GM12878 (cell line): ENCODE measurements around the gene TLR9. TPM values are rescaled to one million over a fixed set of nuclear protein-coding genes. Genes with fewer than 3 reads are reported as not detected.
A peak's percentile ranks its signal among the peaks of the same experiment; 100 is the strongest.

Source experiments
- ATAC-seq: fragments of 200-7000 bp; cut with Tn5 transposase; 3 replicates; pipeline ENCODE4 v1.9.1; 2020; ENCODE audit warnings: mild to moderate bottlenecking, moderate library complexity
- BruUV-seq: library from RNA; stranded (reverse); fragments of 400-500 nt; replicated peaks from 2 replicates; lab custom pipeline; 2021; lab: Mats Ljungman, UMichigan
- CTCF ChIA-PET: fragments of 300-600 bp; sonication (Branson Sonifier 250); formaldehyde crosslinking; extraction: SDS; loops from one replicate; lab custom pipeline; 2021; ENCODE audit warnings: inconsistent platforms; lab: Yijun Ruan, JAX
- POLR2A ChIA-PET: fragments of 350-600 bp; formaldehyde crosslinking; extraction: SDS; loops from one replicate; lab custom pipeline; 2021; ENCODE audit warnings: inconsistent platforms; lab: Charles Lee
- RAD21 ChIA-PET: fragments of 300-600 bp; sonication (Branson Sonifier 250); formaldehyde crosslinking; loops from one replicate; lab custom pipeline; 2023; ENCODE audit warnings: antibody characterized with exemption; ENCODE audit not compliant: unreplicated experiment; lab: Charles Lee
- SMC1A ChIA-PET: fragments of 300-600 bp; sonication (Branson Sonifier 250); formaldehyde crosslinking; loops from one replicate; lab custom pipeline; 2023; ENCODE audit not compliant: unreplicated experiment, uncharacterized antibody; lab: Charles Lee
- DNase-seq: peaks from one replicate; pipeline ENCODE4 v3.0.0-alpha.2; 2011; ENCODE audit warnings: low read depth, low spot score
- FAIRE-seq: peaks from 3 replicates; lab custom pipeline; 2011; peaks lifted over from hg19 to GRCh38; lab: Jason Lieb, UNC
- H2AFZ ChIP-seq: 2 replicates; pipeline ENCODE4 v1.6.0; 2011; ENCODE audit warnings: low read depth, low read length, control low read depth; ENCODE audit not compliant: control insufficient read depth
- H3K27ac ChIP-seq: 2 replicates; pipeline ENCODE4 v1.5.1; 2011; ENCODE audit warnings: control low read depth; ENCODE audit not compliant: control insufficient read depth, insufficient read depth
- H3K27me3 ChIP-seq, 2 experiments: replicated peaks in 1 of 2; 2 replicates each; pipeline versions ENCODE4 v1.6.0 to v1.6.1; 2011; ENCODE audit warnings: low read length in 1 of 2; ENCODE audit not compliant: control insufficient read depth in 2 of 2, insufficient read depth in 2 of 2
- H3K36me3 ChIP-seq, 2 experiments: 2 replicates each; pipeline ENCODE4 v1.5.1; 2011; ENCODE audit warnings: low read length in 1 of 2; ENCODE audit not compliant: control insufficient read depth in 2 of 2, insufficient read depth in 2 of 2
- H3K4me1 ChIP-seq: 2 replicates; pipeline ENCODE4 v1.6.1; 2011; ENCODE audit warnings: mild to moderate bottlenecking, low read length, moderate library complexity, mixed read lengths; ENCODE audit not compliant: control insufficient read depth, insufficient read depth
- H3K4me2 ChIP-seq: 2 replicates; pipeline ENCODE4 v1.6.0; 2011; ENCODE audit warnings: control low read depth; ENCODE audit not compliant: control insufficient read depth, insufficient read depth
- H3K4me3 ChIP-seq: fragments of 200-600 bp; sonication (generic); 2 replicates; pipeline ENCODE4 v1.5.1; 2016
- H3K79me2 ChIP-seq: 2 replicates; pipeline ENCODE4 v1.6.0; 2011; ENCODE audit warnings: low read length; ENCODE audit not compliant: control insufficient read depth, insufficient read depth
- H3K9ac ChIP-seq: 2 replicates; pipeline ENCODE4 v1.8.0; 2011; ENCODE audit warnings: low read length, control low read depth, mixed read lengths; ENCODE audit not compliant: control insufficient read depth, insufficient read depth
- H3K9me3 ChIP-seq: replicated peaks from 3 replicates; pipeline ENCODE4 v1.5.1; 2011; ENCODE audit warnings: mild to moderate bottlenecking, low read length; ENCODE audit not compliant: control insufficient read depth, insufficient read depth
- H4K20me1 ChIP-seq: 2 replicates; pipeline ENCODE4 v1.6.0; 2011; ENCODE audit not compliant: control insufficient read depth, insufficient read depth
- BCL3 ChIP-seq: IDR thresholded peaks from 2 replicates; pipeline ENCODE4 v1.6.1; 2011; ENCODE audit warnings: borderline replicate concordance, low read depth, mild to moderate bottlenecking, moderate library complexity, low read length; ENCODE audit not compliant: insufficient read depth, poor library complexity, severe bottlenecking
- CBFB ChIP-seq: IDR thresholded peaks from 2 replicates; pipeline ENCODE4 v1.6.1; 2016; ENCODE audit warnings: antibody characterized with exemption, low read depth
- E2F4 ChIP-seq: IDR thresholded peaks from 2 replicates; pipeline ENCODE4 v1.6.1; 2012; ENCODE audit warnings: low read depth, low read length, improper control_type of control experiment
- EZH2 ChIP-seq: IDR thresholded peaks from 2 replicates; pipeline ENCODE4 v1.6.1; 2012; ENCODE audit warnings: low read depth, mild to moderate bottlenecking, control low read depth, inconsistent platforms, low read length, borderline replicate concordance; ENCODE audit not compliant: control insufficient read depth
- MTA2 ChIP-seq: fragments of 450-650 bp; IDR thresholded peaks from 2 replicates; pipeline ENCODE4 v1.6.1; 2016; ENCODE audit warnings: low read depth, mild to moderate bottlenecking, moderate library complexity
- PKNOX1 ChIP-seq: fragments of 450-650 bp; IDR thresholded peaks from 2 replicates; pipeline ENCODE4 v1.6.1; 2016; ENCODE audit warnings: mild to moderate bottlenecking
- POLR2AphosphoS2 ChIP-seq: IDR thresholded peaks from 2 replicates; pipeline ENCODE4 v1.6.1; 2011; ENCODE audit warnings: low read depth, mild to moderate bottlenecking, low read length, improper control_type of control experiment, moderate library complexity
- RBBP5 ChIP-seq: fragments of 200-600 bp; sonication (generic); conservative IDR thresholded peaks from 2 replicates; pipeline ENCODE4 v1.6.1; 2016
- SUZ12 ChIP-seq: fragments of 200-600 bp; sonication (generic); IDR thresholded peaks from one replicate; pipeline ENCODE4 v1.6.1; 2018; ENCODE audit warnings: antibody characterized with exemption, mild to moderate bottlenecking; ENCODE audit not compliant: unreplicated experiment
- TARDBP ChIP-seq: IDR thresholded peaks from 2 replicates; pipeline ENCODE4 v1.6.1; 2016; ENCODE audit warnings: borderline replicate concordance
- TBL1XR1 ChIP-seq: IDR thresholded peaks from 2 replicates; pipeline ENCODE4 v1.6.1; 2012; ENCODE audit warnings: low read depth, low read length, improper control_type of control experiment
- ZBED1 ChIP-seq: IDR thresholded peaks from 2 replicates; pipeline ENCODE4 v1.6.1; 2016; ENCODE audit warnings: borderline replicate concordance
- ZNF217 ChIP-seq: fragments of 450-650 bp; IDR thresholded peaks from 2 replicates; pipeline ENCODE4 v1.6.1; 2017; ENCODE audit warnings: antibody characterized with exemption, mild to moderate bottlenecking
- WGBS: methylation state at CpG from one replicate; pipeline ENCODE4 v1.1.6; 2016; ENCODE audit warnings: low lambda C conversion rate; ENCODE audit not compliant: insufficient replicate concordance, insufficient coverage; ENCODE audit errors: missing lambda C conversion rate; 5-methylcytosine and 5-hydroxymethylcytosine counted together
- in situ Hi-C: fragments of 300-500 bp; cut with MboI; formaldehyde crosslinking; loops from 9 replicates; pipeline ENCODE4 v1.14.3; 2018; ENCODE audit warnings: mixed read lengths
- intact Hi-C: fragments of 100-400 bp; cut with micrococcal nuclease; formaldehyde crosslinking; loops from one replicate; pipeline ENCODE4 v1.14.2; 2022; ENCODE audit not compliant: unreplicated experiment
- polyA plus RNA-seq, 11 experiments: library from polyadenylated mRNA; depleted of rRNA in 4 of 11; unstranded in 6 of 11; stranded (reverse) in 5 of 11; fragments of >200 nt; fragmentation: Nextera tagmentation in 4 of 11; fragmentation: Illumina TruSeq in 1 of 11; extraction: Ambion mirVana in 4 of 11; extraction: Trizol in 1 of 11; gene quantifications; 1 replicate in 1 of 11; 2 replicates in 10 of 11; pipeline versions ENCODE4 v1.2.1 to v1.2.3, GENCODE V29; 2011 to 2016; ENCODE audit warnings: inconsistent platforms in 2 of 11, missing spikeins in 2 of 11, low read depth in 1 of 11
- total RNA-seq, 4 experiments: library from RNA; depleted of rRNA in 3 of 4; stranded (reverse); fragments of >200 nt in 3 of 4; fragmentation: Illumina TruSeq in 1 of 4; extraction: Trizol in 1 of 4; gene quantifications; 2 replicates each; pipeline versions ENCODE4 v1.2.1 to v1.2.3, GENCODE V29; 2013 to 2021

The TLR9 gene
- total and polyA plus RNA-seq, 10 of the 15 experiments (the other 5 are each of a cell fraction or from before 2014, with no cell fraction given) = 0.10 to 4.8 (median 0.53) TPM; not detected in 1

- BruUV-seq = TSS peak; percentile 65
- H3K27ac ChIP-seq = no peak overlapping the region
- WGBS = 95% methylated on average over 17 of the region's 21 CpGs
- intact Hi-C loops = no loop called here
- peaks cover 12 to 27% of the 10 kb centered on the region in 2 experiments; a peak in 3 of 4 replicates for H3K36me3 ChIP-seq
- in situ Hi-C loops = no loop called here
- H3K4me1 ChIP-seq = peaks cover 26% of the 10 kb centered on the region
- H3K4me2 ChIP-seq = no peak overlapping the region
- H3K9ac ChIP-seq = no peak overlapping the region
- FAIRE-seq (no peak), ATAC-seq (no peak), DNase-seq (no peak)
- no peak overlapping the region for H3K4me3 ChIP-seq
- H2AFZ ChIP-seq = no peak overlapping the region
- CTCF ChIA-PET = interaction anchor here (4.4 to 5.3 kb wide), 2 partner anchors 8 to 110 kb away, joined by 53 to 91 read pairs; no protein-coding TSS in a partner anchor
- peaks cover 3% of the 10 kb centered on the region for H3K79me2 ChIP-seq
- H4K20me1 ChIP-seq = no peaks in the 10 kb centered on the region
- no peaks in the 10 kb centered on the region for H3K9me3 ChIP-seq
- TF ChIP-seq CBFB = no peak
- no peak for TF ChIP-seq BCL3
- no peaks in the 10 kb centered on the region for H3K27me3 ChIP-seq
- POLR2A ChIA-PET = no interaction called here
- SMC1A ChIA-PET = no interaction called here
- RAD21 ChIA-PET = interaction anchor here (1.0 kb wide), 1 partner anchor 10 kb away, joined by 3 read pairs; the partner anchor contains the start of gene TWF2
Measured at GRCh38 chr3:52228751-52229291, 3.4 kb upstream of the TLR9 start.

GRCh38 chr3:52228266-52228665 lies 2.8 kb upstream of the TLR9 start:
- H4K20me1 ChIP-seq = no peaks in the 10 kb centered on the region
- ATAC-seq = no peak
- H3K4me1 ChIP-seq = peaks cover 26% of the 10 kb centered on the region
- H2AFZ ChIP-seq = no peak overlapping the region
- BruUV-seq = no TSS peak
- ChIA-PET CTCF (interaction anchor here (5.3 kb wide), 1 partner anchor 7 kb away, joined by 53 read pairs; no protein-coding TSS in a partner anchor), SMC1A (no interaction called here), POLR2A (no interaction called here), RAD21 (no interaction called here)
- intact Hi-C loops (no loop called here), in situ Hi-C loops (no loop called here)
- no peaks in the 10 kb centered on the region for H3K27me3 ChIP-seq
- H3K9me3 ChIP-seq = no peaks in the 10 kb centered on the region
- no peak overlapping the region for H3K9ac ChIP-seq
- peaks cover 12 to 27% of the 10 kb centered on the region in 2 experiments; a peak in 3 of 4 replicates for H3K36me3 ChIP-seq
- H3K4me2 ChIP-seq = no peak overlapping the region
- DNase-seq = no peak
- WGBS = 98% methylated on average over 10 of the region's 10 CpGs
- no peak overlapping the region for H3K27ac ChIP-seq
- H3K79me2 ChIP-seq = peaks cover 3% of the 10 kb centered on the region
- FAIRE-seq = no peak
- H3K4me3 ChIP-seq = no peak overlapping the region
- TF ChIP-seq RBBP5 = no peak
- TF ChIP-seq TARDBP = no peak
- TF ChIP-seq E2F4 = no peak
- no peak for TF ChIP-seq ZNF217
- TF ChIP-seq TBL1XR1 = no peak
- TF ChIP-seq EZH2 = no peak
- TF ChIP-seq MTA2 = no peak
- TF ChIP-seq SUZ12 = no peak
- TF ChIP-seq ZBED1 = no peak
- no peak for TF ChIP-seq PKNOX1
- TF ChIP-seq POLR2AphosphoS2 = no peak
